ENCODE data around the gene FXYD4.

The FXYD4 gene

GRCh38 chr10:43394868-43395267 is 23.4 kb downstream of the FXYD4 start:
- DNase-seq (ENCODE audit: low read depth in 2 of 2, low spot score in 1 of 2), result no peak

- DNase-seq (ENCODE audit: low read depth in 2 of 2, low spot score in 1 of 2), result no peak
Observed at GRCh38 chr10:43395571-43396060, 24.2 kb downstream of the FXYD4 start.

GRCh38 chr10:43396061-43396927 is 24.9 kb downstream of the FXYD4 start:
- DNase-seq (ENCODE audit: low read depth in 2 of 2, low spot score in 1 of 2), result peak in 1 of 2 donors; percentile 32

GRCh38 chr10:43396928-43397624 is 25.6 kb downstream of the FXYD4 start:
- DNase-seq (ENCODE audit: low read depth in 2 of 2, low spot score in 1 of 2), result peak; percentile 33 to 50

GRCh38 chr10:43398939-43399319 is 27.5 kb downstream of the FXYD4 start:
- DNase-seq (ENCODE audit: low read depth in 2 of 2, low spot score in 1 of 2), result no peak

GRCh38 chr10:43399320-43400310 is 28.2 kb downstream of the FXYD4 start:
- DNase-seq (ENCODE audit: low read depth in 2 of 2, low spot score in 1 of 2), result no peak

GRCh38 chr10:43401627-43402026 is 30.2 kb downstream of the FXYD4 start:
- no peak for DNase-seq (ENCODE audit: low read depth in 2 of 2, low spot score in 1 of 2)

GRCh38 chr10:43402176-43402575 is 30.7 kb downstream of the FXYD4 start:
- DNase-seq (ENCODE audit: low read depth in 2 of 2, low spot score in 1 of 2), result no peak

GRCh38 chr10:43402880-43403452 is 31.5 kb downstream of the FXYD4 start:
- no peak for DNase-seq (ENCODE audit: low read depth in 2 of 2, low spot score in 1 of 2)

- no peak for DNase-seq (ENCODE audit: low read depth in 2 of 2, low spot score in 1 of 2)
Observed at GRCh38 chr10:43403911-43404703, 32.7 kb downstream of the FXYD4 start.

- DNase-seq (ENCODE audit: low read depth in 2 of 2, low spot score in 1 of 2), result no peak
Observed at GRCh38 chr10:43404704-43405084, 33.3 kb downstream of the FXYD4 start.

- no peak for DNase-seq (ENCODE audit: low read depth in 2 of 2, low spot score in 1 of 2)
Observed at GRCh38 chr10:43407148-43407575, 35.7 kb downstream of the FXYD4 start.

GRCh38 chr10:43407576-43408330 is 36.3 kb downstream of the FXYD4 start:
- peak; percentile 74 to 84 for DNase-seq (ENCODE audit: low read depth in 2 of 2, low spot score in 1 of 2)

- no peak for DNase-seq (ENCODE audit: low read depth in 2 of 2, low spot score in 1 of 2)
Observed at GRCh38 chr10:43408331-43408709, 36.9 kb downstream of the FXYD4 start.

- peak; percentile 83 to 89 for DNase-seq (ENCODE audit: low read depth in 2 of 2, low spot score in 1 of 2)
Observed at GRCh38 chr10:43408710-43409384, 37.4 kb downstream of the FXYD4 start, which contains the start of gene HNRNPF. TSS of gene HNRNPF (minus strand) at chr10:43409186. CDS start at chr10:43387884, 21,302 bp downstream.

- DNase-seq (ENCODE audit: low read depth in 2 of 2, low spot score in 1 of 2), result peak; percentile 40 to 58
Observed at GRCh38 chr10:43409385-43410109, 38.1 kb downstream of the FXYD4 start.

GRCh38 chr10:43410345-43410744 is 38.9 kb downstream of the FXYD4 start:
- DNase-seq (ENCODE audit: low read depth in 2 of 2, low spot score in 1 of 2), result no peak

GRCh38 chr10:43411536-43411935 is 40.1 kb downstream of the FXYD4 start:
- DNase-seq (ENCODE audit: low read depth in 2 of 2, low spot score in 1 of 2), result no peak
